Gastrocnemius medialis (tissue), 4 donors: ENCODE measurements around the gene AADACL2.

Experiments used
- CTCF ChIP-seq, 5 experiments: fragments of 450-650 bp in 3 of 5; fragments of 200-600 bp in 2 of 5; sonication (generic) in 2 of 5; IDR thresholded peaks in 4 of 5; conservative IDR thresholded peaks in 1 of 5; 1 replicate in 4 of 5; 2 replicates in 1 of 5; pipeline ENCODE4 v1.5.1; 2016 to 2019; ENCODE audit warnings: antibody characterized with exemption in 5 of 5, mild to moderate bottlenecking in 3 of 5, moderate library complexity in 3 of 5
- POLR2A ChIP-seq, 2 donors: fragments of 450-650 bp; IDR thresholded peaks; one replicate each; pipeline ENCODE4 v1.6.1; 2017; ENCODE audit warnings: antibody characterized with exemption in 2 of 2, mild to moderate bottlenecking in 2 of 2, moderate library complexity in 2 of 2

GRCh38 chr3:151732861-151733260 is 866 bp upstream of the AADACL2 start:
- TF ChIP-seq CTCF (IDR thresholded peaks at IDR 0.05 in 4 of 5, conservative IDR thresholded peaks at IDR 0.05 in 1 of 5), result no peak
- TF ChIP-seq POLR2A (IDR thresholded peaks at IDR 0.05), result no peak
